NOMO-1 (cell line): ENCODE measurements around the gene AHNAK.
A peak's percentile ranks its signal among the peaks of the same experiment; 100 is the strongest.
"Not testable (repeated sequence)": the region's sequence is repeated elsewhere in the genome, so short reads cannot be mapped to it uniquely, and the experiment has no call there.

ENCODE experiments used
- DNase-seq, 2 experiments: peaks; one replicate each; lab custom pipeline; 2025; ENCODE audit not compliant: unreplicated experiment in 2 of 2; lab: John Stamatoyannopoulos, UW

The AHNAK gene

GRCh38 chr11:62499944-62500649, 46.5 kb downstream of the AHNAK start:
- peak; percentile 21 to 30 for DNase-seq

- not testable (repeated sequence) for DNase-seq
These were observed 47.2 kb downstream of the AHNAK start for GRCh38 chr11:62499311-62499943.

- DNase-seq, result no peak
These were observed 47.9 kb downstream of the AHNAK start for GRCh38 chr11:62498492-62499286.

- peak in 1 of 2 experiments; percentile 34 for DNase-seq
These were observed 48.6 kb downstream of the AHNAK start for GRCh38 chr11:62498031-62498430.

- peak; percentile 54 to 93 for DNase-seq
These were observed 49.3 kb downstream of the AHNAK start for GRCh38 chr11:62497132-62497801.

GRCh38 chr11:62496676-62497075, 49.9 kb downstream of the AHNAK start:
- no peak for DNase-seq

GRCh38 chr11:62494246-62494645, 52.4 kb downstream of the AHNAK start:
- no peak for DNase-seq

- DNase-seq, result no peak
These were observed 52.8 kb downstream of the AHNAK start for GRCh38 chr11:62493801-62494200.

GRCh38 chr11:62492586-62492985, 54.0 kb downstream of the AHNAK start:
- no peak for DNase-seq

- DNase-seq, result no peak
These were observed 54.9 kb downstream of the AHNAK start for GRCh38 chr11:62491571-62492329.

- DNase-seq, result no peak
These were observed 57.4 kb downstream of the AHNAK start for GRCh38 chr11:62489204-62489603.

GRCh38 chr11:62487738-62488551, 58.7 kb downstream of the AHNAK start:
- DNase-seq, result no peak

GRCh38 chr11:62487136-62487535, 59.5 kb downstream of the AHNAK start:
- DNase-seq, result no peak

- no peak for DNase-seq
These were observed 62.3 kb downstream of the AHNAK start for GRCh38 chr11:62484352-62484751.

GRCh38 chr11:62482753-62483152, 63.9 kb downstream of the AHNAK start:
- DNase-seq, result no peak

- DNase-seq, result no peak
These were observed 66.9 kb downstream of the AHNAK start for GRCh38 chr11:62479631-62480201.

GRCh38 chr11:62477927-62478326, 68.7 kb downstream of the AHNAK start:
- peak in 1 of 2 experiments; percentile 23 for DNase-seq

GRCh38 chr11:62472063-62472884, 74.3 kb downstream of the AHNAK start:
- no peak for DNase-seq
